Neural cell (in vitro differentiated cells): ENCODE data around the gene AGL. TPM values are rescaled to one million over a fixed set of nuclear protein-coding genes. Genes with fewer than 3 reads are reported as not detected.

Experiments
- H2AFZ ChIP-seq: fragments of 200-600, 300-800 bp; sonication (generic), shearing (Covaris generic); 2 replicates; pipeline ENCODE4 v1.6.0; 2014; ENCODE audit warnings: low read depth, mild to moderate bottlenecking, antibody characterized with exemption, low read length, moderate library complexity
- H3F3A ChIP-seq: fragments of 200-600 bp; shearing (Covaris generic); 2 replicates; pipeline ENCODE4 v1.6.1; 2016; ENCODE audit warnings: mild to moderate bottlenecking, moderate library complexity, mixed read lengths, antibody characterized with exemption, low read length; ENCODE audit not compliant: insufficient read depth, poor library complexity, severe bottlenecking
- H3K27ac ChIP-seq: fragments of 200-600, 300-800 bp; sonication (generic), shearing (Covaris generic); 2 replicates; pipeline ENCODE4 v1.5.1; 2014; ENCODE audit warnings: mild to moderate bottlenecking, low read length, moderate library complexity
- H3K27me3 ChIP-seq: fragments of 300-800, 200-600 bp; sonication (generic), shearing (Covaris generic); 2 replicates; pipeline ENCODE4 v1.6.0; 2014; ENCODE audit warnings: mild to moderate bottlenecking, low read depth, low read length, moderate library complexity; ENCODE audit not compliant: insufficient read depth
- H3K36me3 ChIP-seq: fragments of 300-800, 200-600 bp; sonication (generic), shearing (Covaris generic); 2 replicates; pipeline ENCODE4 v1.5.1; 2014; ENCODE audit warnings: mild to moderate bottlenecking, antibody characterized with exemption, low read length, moderate library complexity; ENCODE audit not compliant: insufficient read depth
- H3K4me2 ChIP-seq: fragments of 300-800, 200-600 bp; sonication (generic), shearing (Covaris generic); 2 replicates; pipeline ENCODE4 v1.6.0; 2014; ENCODE audit warnings: mild to moderate bottlenecking, low read length
- H3K4me3 ChIP-seq: fragments of 300-800, 200-600 bp; sonication (generic), shearing (Covaris generic); 2 replicates; pipeline ENCODE4 v1.5.1; 2014; ENCODE audit warnings: mild to moderate bottlenecking, low read length, moderate library complexity
- H3K79me2 ChIP-seq: fragments of 200-600 bp; shearing (Covaris generic); replicated peaks from 2 replicates; pipeline ENCODE4 v1.6.0; 2014; ENCODE audit warnings: mild to moderate bottlenecking, low read length, moderate library complexity; ENCODE audit not compliant: insufficient read depth
- H3K9ac ChIP-seq: fragments of 300-800, 200-600 bp; sonication (generic), shearing (Covaris generic); 2 replicates; pipeline ENCODE4 v1.6.1; 2016; ENCODE audit warnings: mild to moderate bottlenecking, low read length, mixed read lengths
- H3K9me2 ChIP-seq: fragments of 200-600 bp; shearing (Covaris generic); 2 replicates; pipeline ENCODE4 v1.6.1; 2016; ENCODE audit warnings: mild to moderate bottlenecking, low read length, mixed read lengths; ENCODE audit not compliant: insufficient read depth
- H3K9me3 ChIP-seq: fragments of 200-600, 300-800 bp; sonication (generic), shearing (Covaris generic); 2 replicates; pipeline ENCODE4 v1.6.1; 2016; ENCODE audit warnings: mild to moderate bottlenecking, mixed run types, low read length, moderate library complexity, mixed read lengths
- H4K20me1 ChIP-seq: fragments of 200-600 bp; shearing (Covaris generic); 2 replicates; pipeline ENCODE4 v1.6.1; 2016; ENCODE audit warnings: mild to moderate bottlenecking, mixed run types; ENCODE audit not compliant: insufficient read depth
- CTCF ChIP-seq: fragments of 450-650 bp; IDR thresholded peaks from 2 replicates; pipeline ENCODE4 v1.5.1; 2014; ENCODE audit warnings: antibody characterized with exemption, mild to moderate bottlenecking, moderate library complexity; ENCODE audit not compliant: poor library complexity, severe bottlenecking
- EP300 ChIP-seq: fragments of 450-650 bp; conservative IDR thresholded peaks from 2 replicates; pipeline ENCODE4 v1.6.1; 2014; ENCODE audit warnings: antibody characterized with exemption, mild to moderate bottlenecking, moderate library complexity; ENCODE audit not compliant: poor library complexity, severe bottlenecking
- EZH2 ChIP-seq: fragments of 200-600, 300-800 bp; shearing (Covaris generic), sonication (generic); IDR thresholded peaks from 2 replicates; pipeline ENCODE4 v1.6.1; 2014; ENCODE audit warnings: antibody characterized with exemption, low read length, borderline replicate concordance, mild to moderate bottlenecking; ENCODE audit not compliant: insufficient read depth, poor library complexity, severe bottlenecking
- MXI1 ChIP-seq: fragments of 450-650 bp; conservative IDR thresholded peaks from 2 replicates; pipeline ENCODE4 v1.6.1; 2014; ENCODE audit warnings: antibody characterized with exemption, mild to moderate bottlenecking; ENCODE audit not compliant: poor library complexity, severe bottlenecking
- POLR2AphosphoS5 ChIP-seq: IDR thresholded peaks from 2 replicates; pipeline ENCODE4 v1.6.1; 2012
- RAD21 ChIP-seq: fragments of 450-650 bp; conservative IDR thresholded peaks from 2 replicates; pipeline ENCODE4 v1.6.1; 2014; ENCODE audit warnings: antibody characterized with exemption, mild to moderate bottlenecking, moderate library complexity
- REST ChIP-seq: IDR thresholded peaks from 2 replicates; pipeline ENCODE4 v1.6.1; 2012; ENCODE audit warnings: borderline replicate concordance
- SMC3 ChIP-seq: fragments of 450-650 bp; conservative IDR thresholded peaks from 2 replicates; pipeline ENCODE4 v1.6.1; 2014; ENCODE audit warnings: antibody characterized with exemption, mild to moderate bottlenecking, moderate library complexity; ENCODE audit not compliant: poor library complexity
- TAF1 ChIP-seq: IDR thresholded peaks from 2 replicates; pipeline ENCODE4 v1.6.1; 2012; ENCODE audit warnings: low read depth
- polyA plus RNA-seq: library from polyadenylated mRNA; depleted of rRNA; stranded (reverse); fragments of >200 nt; gene quantifications from 2 replicates; pipeline ENCODE4 v1.2.3, GENCODE V29; 2014

AGL gene
- polyA plus RNA-seq, 1 donor from 2014 or later: 17.7 TPM

- no peaks in the 10 kb centered on the region for H3K9me2 ChIP-seq
- H3K27ac ChIP-seq: no peak overlapping the region
- no peak overlapping the region for H2AFZ ChIP-seq
- no peaks in the 10 kb centered on the region for H3F3A ChIP-seq
- no peaks in the 10 kb centered on the region for H3K36me3 ChIP-seq
- H4K20me1 ChIP-seq: no peaks in the 10 kb centered on the region
- no peak overlapping the region for H3K9ac ChIP-seq
- no peak overlapping the region for H3K4me2 ChIP-seq
- H3K79me2 ChIP-seq: peaks cover under 1% of the 10 kb centered on the region
- H3K27me3 ChIP-seq: no peaks in the 10 kb centered on the region
- H3K4me3 ChIP-seq: no peak overlapping the region
- TF ChIP-seq REST (no peak), RAD21 (no peak), POLR2AphosphoS5 (no peak), SMC3 (no peak), TAF1 (no peak)
- H3K9me3 ChIP-seq: no peaks in the 10 kb centered on the region
These were observed 115.7 kb downstream of the AGL start for GRCh38 chr1:99965646-99966375.

GRCh38 chr1:99968214-99968613 is 118.1 kb downstream of the AGL start:
- Histone ChIP-seq H2AFZ (no peak overlapping the region), H3K9me3 (no peaks in the 10 kb centered on the region), H3K79me2 (peaks cover 11% of the 10 kb centered on the region), H3K27me3 (no peaks in the 10 kb centered on the region), H3K4me2 (no peak overlapping the region), H3K9me2 (no peaks in the 10 kb centered on the region), H4K20me1 (no peaks in the 10 kb centered on the region), H3K27ac (no peak overlapping the region), H3K9ac (no peak overlapping the region), H3K36me3 (no peaks in the 10 kb centered on the region), H3F3A (no peaks in the 10 kb centered on the region), H3K4me3 (no peak overlapping the region)
- TF ChIP-seq EZH2 (no peak), REST (no peak), EP300 (no peak), SMC3 (no peak), TAF1 (no peak), CTCF (no peak), POLR2AphosphoS5 (no peak), MXI1 (no peak), RAD21 (no peak)
